SH-SY5Y (cell line): ENCODE measurements around the gene NCL.

Experiments used
- GATA2 ChIP-seq: IDR thresholded peaks from 2 replicates; pipeline ENCODE4 v1.6.1; 2011; ENCODE audit warnings: mild to moderate bottlenecking, low read depth, low read length
- GATA3 ChIP-seq: IDR thresholded peaks from 2 replicates; pipeline ENCODE4 v1.6.1; 2011; ENCODE audit warnings: low read depth, mild to moderate bottlenecking, low read length, moderate library complexity

DNA sequence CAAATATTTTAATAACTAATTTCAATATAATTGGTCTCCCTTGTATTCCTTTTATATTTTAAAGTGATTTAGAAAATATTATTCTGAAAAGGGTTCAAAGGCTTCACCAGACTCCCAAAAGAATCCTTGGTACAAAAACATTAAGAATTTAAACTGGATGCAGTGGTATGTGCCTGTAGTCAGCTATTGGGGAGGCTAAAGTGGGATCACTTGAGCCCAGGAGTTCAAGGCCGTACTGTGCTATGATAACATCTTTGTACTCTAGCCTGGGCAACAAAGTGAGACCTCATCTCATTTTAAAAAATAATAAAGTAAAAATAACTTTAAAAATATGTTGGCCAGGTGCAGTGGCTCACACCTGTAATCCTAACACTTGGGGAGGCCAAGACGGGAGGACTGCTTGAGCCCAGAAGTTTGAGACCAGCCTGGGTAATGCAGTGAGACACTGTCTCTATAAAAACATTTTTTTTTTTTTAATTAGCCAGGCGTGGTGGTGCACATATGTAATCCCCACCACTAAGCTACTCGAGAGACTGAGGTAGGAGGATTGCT is 14.7 kb downstream of the NCL start:
- TF ChIP-seq GATA3 (no peak), GATA2 (no peak)
